ENCODE results near the gene MCTP2.

MCTP2 gene

DNA sequence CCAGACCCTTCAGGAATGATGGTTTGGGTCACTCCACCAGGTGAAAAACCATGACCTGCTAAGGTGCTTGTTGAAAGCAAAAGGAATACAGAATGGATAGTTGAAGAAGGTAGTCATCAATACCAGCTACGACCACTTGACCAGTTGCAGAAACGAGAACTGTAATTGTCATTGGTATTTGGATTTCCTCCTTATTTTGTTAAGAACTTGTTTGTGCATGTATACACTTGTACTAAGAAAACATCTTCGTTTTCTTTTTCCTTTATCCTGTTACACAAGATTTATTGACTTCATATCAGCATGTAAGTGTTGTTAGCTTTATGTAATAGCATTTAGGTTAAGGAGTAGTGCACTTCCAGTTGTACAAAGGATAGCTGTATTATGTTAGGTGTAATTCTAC, 261.8 kb downstream of the MCTP2 start:
- TF ChIP-seq FOXM1 (IDR thresholded peaks at IDR 0.05; ENCODE audit: borderline replicate concordance, low read depth): no peak
- TF ChIP-seq TEAD4 (IDR thresholded peaks at IDR 0.05): no peak
- TF ChIP-seq, protein P1, sequence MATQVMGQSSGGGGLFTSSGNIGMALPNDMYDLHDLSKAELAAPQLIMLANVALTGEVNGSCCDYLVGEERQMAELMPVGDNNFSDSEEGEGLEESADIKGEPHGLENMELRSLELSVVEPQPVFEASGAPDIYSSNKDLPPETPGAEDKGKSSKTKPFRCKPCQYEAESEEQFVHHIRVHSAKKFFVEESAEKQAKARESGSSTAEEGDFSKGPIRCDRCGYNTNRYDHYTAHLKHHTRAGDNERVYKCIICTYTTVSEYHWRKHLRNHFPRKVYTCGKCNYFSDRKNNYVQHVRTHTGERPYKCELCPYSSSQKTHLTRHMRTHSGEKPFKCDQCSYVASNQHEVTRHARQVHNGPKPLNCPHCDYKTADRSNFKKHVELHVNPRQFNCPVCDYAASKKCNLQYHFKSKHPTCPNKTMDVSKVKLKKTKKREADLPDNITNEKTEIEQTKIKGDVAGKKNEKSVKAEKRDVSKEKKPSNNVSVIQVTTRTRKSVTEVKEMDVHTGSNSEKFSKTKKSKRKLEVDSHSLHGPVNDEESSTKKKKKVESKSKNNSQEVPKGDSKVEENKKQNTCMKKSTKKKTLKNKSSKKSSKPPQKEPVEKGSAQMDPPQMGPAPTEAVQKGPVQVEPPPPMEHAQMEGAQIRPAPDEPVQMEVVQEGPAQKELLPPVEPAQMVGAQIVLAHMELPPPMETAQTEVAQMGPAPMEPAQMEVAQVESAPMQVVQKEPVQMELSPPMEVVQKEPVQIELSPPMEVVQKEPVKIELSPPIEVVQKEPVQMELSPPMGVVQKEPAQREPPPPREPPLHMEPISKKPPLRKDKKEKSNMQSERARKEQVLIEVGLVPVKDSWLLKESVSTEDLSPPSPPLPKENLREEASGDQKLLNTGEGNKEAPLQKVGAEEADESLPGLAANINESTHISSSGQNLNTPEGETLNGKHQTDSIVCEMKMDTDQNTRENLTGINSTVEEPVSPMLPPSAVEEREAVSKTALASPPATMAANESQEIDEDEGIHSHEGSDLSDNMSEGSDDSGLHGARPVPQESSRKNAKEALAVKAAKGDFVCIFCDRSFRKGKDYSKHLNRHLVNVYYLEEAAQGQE (IDR thresholded peaks at IDR 0.05; ENCODE audit: low read depth): no peak
- TF ChIP-seq ZBTB7A (IDR thresholded peaks at IDR 0.05; ENCODE audit: low read depth): no peak
- TF ChIP-seq, protein P2, sequence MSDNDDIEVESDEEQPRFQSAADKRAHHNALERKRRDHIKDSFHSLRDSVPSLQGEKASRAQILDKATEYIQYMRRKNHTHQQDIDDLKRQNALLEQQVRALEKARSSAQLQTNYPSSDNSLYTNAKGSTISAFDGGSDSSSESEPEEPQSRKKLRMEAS (IDR thresholded peaks at IDR 0.05): no peak
- TF ChIP-seq RAD21 (IDR thresholded peaks at IDR 0.05; ENCODE audit: low read depth): no peak
- no peak for TF ChIP-seq NFIC (IDR thresholded peaks at IDR 0.05)
- TF ChIP-seq EP300 (IDR thresholded peaks at IDR 0.05; ENCODE audit: borderline replicate concordance): no peak
- no peak for TF ChIP-seq CEBPB (IDR thresholded peaks at IDR 0.05)

DNA sequence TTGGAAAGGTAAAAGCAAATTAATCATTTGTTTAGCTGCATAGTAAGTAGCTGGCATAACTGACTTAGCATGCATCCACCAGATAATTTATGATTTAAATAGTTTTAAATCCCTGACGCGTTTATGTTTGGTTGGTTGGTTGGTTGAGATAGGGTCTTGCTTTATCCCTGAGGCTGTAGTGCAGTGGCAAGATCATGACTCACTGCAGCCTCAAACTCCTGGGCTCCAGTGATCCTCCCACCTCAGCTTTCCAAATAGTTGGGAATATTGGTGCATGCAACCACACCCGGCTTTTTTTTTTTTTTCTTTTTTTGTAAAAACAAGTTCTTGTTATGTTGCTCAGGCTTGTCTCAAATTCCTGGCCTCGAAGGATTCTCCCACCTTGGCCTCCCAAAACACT, 263.4 kb downstream of the MCTP2 start:
- TF ChIP-seq, protein P2 (IDR thresholded peaks at IDR 0.05): no peak
- TF ChIP-seq NFIC (IDR thresholded peaks at IDR 0.05) (no peak), CREB1 (IDR thresholded peaks at IDR 0.05; ENCODE audit: low read depth) (no peak)

DNA sequence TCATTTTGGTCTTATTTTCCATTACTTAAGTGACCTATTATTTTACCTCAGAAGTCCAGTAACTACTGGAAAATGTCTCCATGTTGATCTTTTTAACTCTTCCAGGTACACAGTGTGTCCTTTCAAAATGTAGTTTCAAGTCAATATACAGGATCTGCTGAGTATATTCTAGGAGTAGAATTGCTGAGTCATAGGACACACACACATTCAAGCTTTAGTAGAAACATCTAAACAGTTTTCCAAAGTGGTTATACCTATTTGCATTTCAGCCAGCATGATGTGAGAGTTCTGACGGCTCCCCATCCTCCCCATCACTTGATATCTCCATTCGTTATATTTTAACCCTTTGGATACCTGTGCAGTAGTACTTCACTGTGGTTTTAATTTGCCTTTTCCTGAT, 271.9 kb downstream of the MCTP2 start:
- TF ChIP-seq EGR1 (IDR thresholded peaks at IDR 0.05) (no peak), TCF12 (IDR thresholded peaks at IDR 0.05; ENCODE audit: low read depth) (no peak), RAD21 (IDR thresholded peaks at IDR 0.05; ENCODE audit: low read depth) (no peak), TAF1 (IDR thresholded peaks at IDR 0.05; ENCODE audit: low read depth) (no peak), EP300 (IDR thresholded peaks at IDR 0.05; ENCODE audit: borderline replicate concordance) (no peak), CEBPB (IDR thresholded peaks at IDR 0.05) (no peak), TEAD4 (IDR thresholded peaks at IDR 0.05) (no peak), ZBTB7A (IDR thresholded peaks at IDR 0.05; ENCODE audit: low read depth) (no peak), FOXM1 (IDR thresholded peaks at IDR 0.05; ENCODE audit: borderline replicate concordance, low read depth) (no peak), YY1 (IDR thresholded peaks at IDR 0.05; ENCODE audit: low read depth) (no peak), CREB1 (IDR thresholded peaks at IDR 0.05; ENCODE audit: low read depth) (no peak), NFIC (IDR thresholded peaks at IDR 0.05) (no peak)
- TF ChIP-seq, protein P3, sequence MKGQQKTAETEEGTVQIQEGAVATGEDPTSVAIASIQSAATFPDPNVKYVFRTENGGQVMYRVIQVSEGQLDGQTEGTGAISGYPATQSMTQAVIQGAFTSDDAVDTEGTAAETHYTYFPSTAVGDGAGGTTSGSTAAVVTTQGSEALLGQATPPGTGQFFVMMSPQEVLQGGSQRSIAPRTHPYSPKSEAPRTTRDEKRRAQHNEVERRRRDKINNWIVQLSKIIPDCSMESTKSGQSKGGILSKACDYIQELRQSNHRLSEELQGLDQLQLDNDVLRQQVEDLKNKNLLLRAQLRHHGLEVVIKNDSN (IDR thresholded peaks at IDR 0.05): no peak
- TF ChIP-seq, protein P2 (IDR thresholded peaks at IDR 0.05): no peak
- TF ChIP-seq, protein P1 (IDR thresholded peaks at IDR 0.05; ENCODE audit: low read depth): no peak

DNA sequence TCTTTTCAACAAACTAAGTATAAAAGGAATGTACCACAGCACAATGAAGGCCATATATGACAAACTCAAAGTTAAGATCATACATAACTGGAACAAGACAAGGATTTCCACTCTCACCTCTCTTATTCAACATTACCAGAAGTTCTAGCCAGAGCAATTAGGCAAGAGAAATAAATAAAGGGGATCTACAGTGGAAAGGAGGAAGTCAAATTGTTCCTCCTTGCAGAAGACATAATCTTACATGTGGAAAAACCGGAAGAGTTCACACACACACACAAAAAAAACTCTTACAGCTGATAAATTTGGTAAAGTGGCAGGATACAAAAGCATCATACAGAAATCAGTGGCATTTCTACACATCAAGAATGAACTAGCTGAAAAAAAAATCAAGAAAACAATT, 277.9 kb downstream of the MCTP2 start:
- TF ChIP-seq NFIC (IDR thresholded peaks at IDR 0.05): no peak
- TF ChIP-seq TAF1 (IDR thresholded peaks at IDR 0.05; ENCODE audit: low read depth): no peak

DNA sequence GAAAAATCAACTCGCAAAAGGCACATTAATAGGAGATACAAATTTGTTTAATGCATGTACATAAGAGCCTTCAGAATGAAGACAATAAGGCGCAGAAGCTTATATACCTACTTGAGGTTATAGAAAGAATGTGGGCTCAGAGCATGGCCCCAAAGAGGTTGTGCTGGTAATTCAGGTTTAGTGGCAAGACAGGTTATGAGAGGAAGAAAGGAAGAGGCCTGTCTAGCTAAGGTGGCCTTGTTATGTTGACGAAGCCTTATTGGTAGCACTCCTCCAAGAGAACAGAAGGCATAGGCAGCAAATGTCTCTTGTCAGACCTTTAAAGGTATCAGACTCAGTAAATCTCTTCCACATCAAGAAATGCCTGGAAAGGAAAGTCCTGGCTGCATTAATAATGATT, 290.8 kb downstream of the MCTP2 start:
- TF ChIP-seq FOXM1 (IDR thresholded peaks at IDR 0.05; ENCODE audit: borderline replicate concordance, low read depth): no peak
- TF ChIP-seq TEAD4 (IDR thresholded peaks at IDR 0.05): no peak
- no peak for TF ChIP-seq NFIC (IDR thresholded peaks at IDR 0.05)
- TF ChIP-seq TCF12 (IDR thresholded peaks at IDR 0.05; ENCODE audit: low read depth): no peak
- no peak for TF ChIP-seq TAF1 (IDR thresholded peaks at IDR 0.05; ENCODE audit: low read depth)

DNA sequence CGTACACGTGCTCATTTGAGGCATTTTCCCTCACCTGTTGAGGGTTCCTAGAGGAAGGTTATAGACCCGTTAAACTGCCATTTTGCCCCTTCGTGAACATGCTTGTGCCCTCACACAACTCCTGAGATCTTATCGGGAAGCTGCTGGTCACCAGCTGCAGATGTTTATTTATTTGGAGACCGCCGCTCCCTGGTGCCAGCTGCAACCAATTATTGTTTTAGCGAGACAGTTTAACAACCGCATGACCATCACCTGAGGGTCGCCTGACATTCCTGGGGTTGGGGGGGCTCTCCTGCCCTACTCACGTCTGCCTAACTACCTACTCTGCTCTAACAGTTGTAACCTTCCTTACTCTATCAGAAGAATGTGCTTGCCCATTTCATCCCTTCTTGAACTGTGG, 292.5 kb downstream of the MCTP2 start:
- TF ChIP-seq YY1 (IDR thresholded peaks at IDR 0.05; ENCODE audit: low read depth): no peak
- TF ChIP-seq NFIC (IDR thresholded peaks at IDR 0.05): no peak
- no peak for TF ChIP-seq TCF12 (IDR thresholded peaks at IDR 0.05; ENCODE audit: low read depth)
- no peak for TF ChIP-seq EP300 (IDR thresholded peaks at IDR 0.05; ENCODE audit: borderline replicate concordance)
- TF ChIP-seq ZBTB7A (IDR thresholded peaks at IDR 0.05; ENCODE audit: low read depth): no peak
- TF ChIP-seq EGR1 (IDR thresholded peaks at IDR 0.05): no peak

DNA sequence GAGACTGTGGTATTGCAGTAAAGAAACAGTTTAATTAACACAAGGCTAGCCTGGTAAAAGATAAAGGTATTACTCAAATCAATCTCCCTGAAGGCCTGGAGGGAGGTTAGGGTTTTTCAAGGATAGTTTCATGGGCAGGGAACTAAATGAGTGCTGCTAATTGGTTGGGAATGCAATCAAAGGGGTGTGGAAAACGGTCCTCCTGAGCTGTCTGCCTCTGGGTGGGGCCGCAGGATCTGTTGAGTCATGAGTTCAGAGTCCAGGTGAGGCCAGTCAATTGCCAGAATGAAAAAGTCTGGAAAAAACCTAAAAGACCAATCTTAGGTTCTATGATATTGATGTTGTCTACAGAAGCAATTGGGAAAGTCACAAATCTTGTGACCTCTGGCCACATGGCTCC, 293.2 kb downstream of the MCTP2 start:
- TF ChIP-seq, protein P1 (IDR thresholded peaks at IDR 0.05; ENCODE audit: low read depth): no peak
- TF ChIP-seq FOXM1 (IDR thresholded peaks at IDR 0.05; ENCODE audit: borderline replicate concordance, low read depth) (no peak), EP300 (IDR thresholded peaks at IDR 0.05; ENCODE audit: borderline replicate concordance) (no peak), TEAD4 (IDR thresholded peaks at IDR 0.05) (no peak), NFIC (IDR thresholded peaks at IDR 0.05) (no peak), TAF1 (IDR thresholded peaks at IDR 0.05; ENCODE audit: low read depth) (no peak), CEBPB (IDR thresholded peaks at IDR 0.05) (no peak), CREB1 (IDR thresholded peaks at IDR 0.05; ENCODE audit: low read depth) (no peak), RAD21 (IDR thresholded peaks at IDR 0.05; ENCODE audit: low read depth) (no peak), TCF12 (IDR thresholded peaks at IDR 0.05; ENCODE audit: low read depth) (no peak), EGR1 (IDR thresholded peaks at IDR 0.05) (no peak), YY1 (IDR thresholded peaks at IDR 0.05; ENCODE audit: low read depth) (no peak), ZBTB7A (IDR thresholded peaks at IDR 0.05; ENCODE audit: low read depth) (no peak)
- TF ChIP-seq, protein P3 (IDR thresholded peaks at IDR 0.05): no peak
- TF ChIP-seq, protein P2 (IDR thresholded peaks at IDR 0.05): no peak
